Endothelial cell (in vitro differentiated cells): ENCODE measurements around the gene PPP1R3E. TPM values are rescaled to one million over a fixed set of nuclear protein-coding genes. Genes with fewer than 3 reads are reported as not detected.

Experiments used
- DNase-seq: peaks from one replicate; pipeline ENCODE4 v3.0.0; 2021; ENCODE audit warnings: low spot score
- H3K27ac Mint-ChIP-seq: one replicate; pipeline ENCODE4 v1.8.0; 2021; ENCODE audit warnings: mixed read lengths, inconsistent platforms; ENCODE audit not compliant: unreplicated experiment
- H3K27me3 Mint-ChIP-seq: one replicate; pipeline ENCODE4 v1.8.0; 2021; ENCODE audit warnings: mild to moderate bottlenecking, moderate library complexity, mixed read lengths, inconsistent platforms; ENCODE audit not compliant: unreplicated experiment
- H3K36me3 Mint-ChIP-seq: one replicate; pipeline ENCODE4 v1.8.0; 2021; ENCODE audit warnings: mild to moderate bottlenecking, low read depth, mixed read lengths, inconsistent platforms; ENCODE audit not compliant: unreplicated experiment
- H3K4me1 Mint-ChIP-seq: one replicate; pipeline ENCODE4 v1.8.0; 2021; ENCODE audit warnings: mild to moderate bottlenecking, mixed read lengths, inconsistent platforms; ENCODE audit not compliant: unreplicated experiment
- H3K4me3 Mint-ChIP-seq: one replicate; pipeline ENCODE4 v1.8.0; 2021; ENCODE audit warnings: mild to moderate bottlenecking, mixed read lengths, inconsistent platforms; ENCODE audit not compliant: unreplicated experiment
- H3K9me3 Mint-ChIP-seq: one replicate; pipeline ENCODE4 v1.8.0; 2021; ENCODE audit warnings: mixed read lengths, inconsistent platforms; ENCODE audit not compliant: unreplicated experiment
- CTCF ChIP-seq: fragments of 200-600 bp; sonication (generic); IDR thresholded peaks from one replicate; pipeline ENCODE4 v1.5.0; 2021; ENCODE audit warnings: antibody characterized with exemption; ENCODE audit not compliant: unreplicated experiment
- total RNA-seq: library from RNA; stranded (reverse); fragmentation: NEBNext Ultra II Directional; extraction: Animal tissue kit (Norgen Biotek cat#: 25700); gene quantifications from one replicate; pipeline ENCODE4 v1.2.1, GENCODE V29; 2021; ENCODE audit not compliant: unreplicated experiment

The PPP1R3E gene
- total RNA-seq, 1 donor from 2014 or later: 8.4 TPM

GRCh38 chr14:23321572-23322547 lies 19.2 kb upstream of the PPP1R3E start:
- Mint-ChIP-seq H3K36me3 (peaks cover 33% of the 10 kb centered on the region), H3K4me1 (peaks cover 40% of the 10 kb centered on the region), H3K27ac (peak overlapping the region; percentile 92), H3K9me3 (no peaks in the 10 kb centered on the region), H3K27me3 (peaks cover 18% of the 10 kb centered on the region), H3K4me3 (peak overlapping the region; percentile 94)
- peak; percentile 48 for DNase-seq
- no peak for TF ChIP-seq CTCF

- Mint-ChIP-seq H3K4me3 (peak within 1 kb of the TSS; percentile 94), H3K9me3 (no peaks in the 10 kb centered on the region), H3K4me1 (peaks cover 36% of the 10 kb centered on the region), H3K27ac (peak within 1 kb of the TSS; percentile 98), H3K36me3 (peaks cover 33% of the 10 kb centered on the region), H3K27me3 (peaks cover 18% of the 10 kb centered on the region)
- peak; percentile 93 for DNase-seq
- TF ChIP-seq CTCF: no peak
Measured at GRCh38 chr14:23320584-23321571, 18.2 kb upstream of the PPP1R3E start, which contains the start of gene PABPN1. Gene PABPN1, plus strand, starts transcription at chr14:23321457. Its CDS starts 13 bp downstream, at chr14:23321470.

- peaks cover 18% of the 10 kb centered on the region for H3K27me3 Mint-ChIP-seq
- no peak for DNase-seq
- TF ChIP-seq CTCF: no peak
- peaks cover 27% of the 10 kb centered on the region for H3K36me3 Mint-ChIP-seq
- H3K4me3 Mint-ChIP-seq: peak overlapping the region; percentile 89
- no peaks in the 10 kb centered on the region for H3K9me3 Mint-ChIP-seq
- peak overlapping the region; percentile 98 for H3K27ac Mint-ChIP-seq
- peaks cover 35% of the 10 kb centered on the region for H3K4me1 Mint-ChIP-seq
Measured at GRCh38 chr14:23319746-23320583, 17.3 kb upstream of the PPP1R3E start.

- H3K4me3 Mint-ChIP-seq: no peak overlapping the region
- H3K36me3 Mint-ChIP-seq: peaks cover 16% of the 10 kb centered on the region
- H3K27me3 Mint-ChIP-seq: peaks cover 8% of the 10 kb centered on the region
- no peak for DNase-seq
- no peak overlapping the region for H3K27ac Mint-ChIP-seq
- no peak for TF ChIP-seq CTCF
- H3K9me3 Mint-ChIP-seq: no peaks in the 10 kb centered on the region
- peaks cover 17% of the 10 kb centered on the region for H3K4me1 Mint-ChIP-seq
Measured at GRCh38 chr14:23316300-23316699, 13.6 kb upstream of the PPP1R3E start.
